Measurements from ENCODE around the gene SLITRK2.

The SLITRK2 gene

GRCh38 chrX:145823132-145823531 lies 5.5 kb downstream of the SLITRK2 start:
- no peak overlapping the region for H3K27ac ChIP-seq (ENCODE audit: low read length)
- H3K4me3 ChIP-seq (ENCODE audit: low read length): no peak overlapping the region
- H3K36me3 ChIP-seq (ENCODE audit: control insufficient read depth, low read depth, low read length): no peaks in the 10 kb centered on the region
- H3K9me3 ChIP-seq (ENCODE audit: control insufficient read depth, low read depth, low read length): peaks cover 66% of the 10 kb centered on the region
- H3K9ac ChIP-seq (ENCODE audit: low read length): no peak overlapping the region
- H3K4me1 ChIP-seq (ENCODE audit: control insufficient read depth, low read depth, low read length): no peaks in the 10 kb centered on the region
- H3K27me3 ChIP-seq (ENCODE audit: control insufficient read depth, insufficient read depth, low read length): no peaks in the 10 kb centered on the region

GRCh38 chrX:145825896-145826295 lies 8.3 kb downstream of the SLITRK2 start:
- H3K27ac ChIP-seq (ENCODE audit: low read length): no peak overlapping the region
- no peaks in the 10 kb centered on the region for H3K4me1 ChIP-seq (ENCODE audit: control insufficient read depth, low read depth, low read length)
- H3K9ac ChIP-seq (ENCODE audit: low read length): no peak overlapping the region
- H3K9me3 ChIP-seq (ENCODE audit: control insufficient read depth, low read depth, low read length): peaks cover 66% of the 10 kb centered on the region
- no peaks in the 10 kb centered on the region for H3K36me3 ChIP-seq (ENCODE audit: control insufficient read depth, low read depth, low read length)
- no peaks in the 10 kb centered on the region for H3K27me3 ChIP-seq (ENCODE audit: control insufficient read depth, insufficient read depth, low read length)
- no peak overlapping the region for H3K4me3 ChIP-seq (ENCODE audit: low read length)

- no peaks in the 10 kb centered on the region for H3K27me3 ChIP-seq (ENCODE audit: control insufficient read depth, insufficient read depth, low read length)
- H3K9me3 ChIP-seq (ENCODE audit: control insufficient read depth, low read depth, low read length): peaks cover 67% of the 10 kb centered on the region
- H3K4me1 ChIP-seq (ENCODE audit: control insufficient read depth, low read depth, low read length): no peaks in the 10 kb centered on the region
- no peak overlapping the region for H3K9ac ChIP-seq (ENCODE audit: low read length)
- H3K4me3 ChIP-seq (ENCODE audit: low read length): no peak overlapping the region
- no peak overlapping the region for H3K27ac ChIP-seq (ENCODE audit: low read length)
- H3K36me3 ChIP-seq (ENCODE audit: control insufficient read depth, low read depth, low read length): no peaks in the 10 kb centered on the region
Observed at GRCh38 chrX:145826466-145826865, 8.8 kb downstream of the SLITRK2 start.

- Histone ChIP-seq H3K9me3 (ENCODE audit: control insufficient read depth, low read depth, low read length) (peaks cover 75% of the 10 kb centered on the region), H3K9ac (ENCODE audit: low read length) (no peak overlapping the region), H3K4me3 (ENCODE audit: low read length) (no peak overlapping the region), H3K27me3 (ENCODE audit: control insufficient read depth, insufficient read depth, low read length) (no peaks in the 10 kb centered on the region), H3K27ac (ENCODE audit: low read length) (no peak overlapping the region), H3K4me1 (ENCODE audit: control insufficient read depth, low read depth, low read length) (no peaks in the 10 kb centered on the region), H3K36me3 (ENCODE audit: control insufficient read depth, low read depth, low read length) (no peaks in the 10 kb centered on the region)
Observed at GRCh38 chrX:145832796-145833195, 15.2 kb downstream of the SLITRK2 start.

GRCh38 chrX:145840531-145840930 lies 22.9 kb downstream of the SLITRK2 start:
- no peak overlapping the region for H3K4me3 ChIP-seq (ENCODE audit: low read length)
- H3K36me3 ChIP-seq (ENCODE audit: control insufficient read depth, low read depth, low read length): no peaks in the 10 kb centered on the region
- H3K9me3 ChIP-seq (ENCODE audit: control insufficient read depth, low read depth, low read length): peaks cover 75% of the 10 kb centered on the region
- no peak overlapping the region for H3K9ac ChIP-seq (ENCODE audit: low read length)
- no peaks in the 10 kb centered on the region for H3K27me3 ChIP-seq (ENCODE audit: control insufficient read depth, insufficient read depth, low read length)
- H3K27ac ChIP-seq (ENCODE audit: low read length): no peak overlapping the region
- no peaks in the 10 kb centered on the region for H3K4me1 ChIP-seq (ENCODE audit: control insufficient read depth, low read depth, low read length)

- peaks cover 83% of the 10 kb centered on the region for H3K9me3 ChIP-seq (ENCODE audit: control insufficient read depth, low read depth, low read length)
- no peak overlapping the region for H3K27ac ChIP-seq (ENCODE audit: low read length)
- no peak overlapping the region for H3K4me3 ChIP-seq (ENCODE audit: low read length)
- no peaks in the 10 kb centered on the region for H3K27me3 ChIP-seq (ENCODE audit: control insufficient read depth, insufficient read depth, low read length)
- no peak overlapping the region for H3K9ac ChIP-seq (ENCODE audit: low read length)
- H3K4me1 ChIP-seq (ENCODE audit: control insufficient read depth, low read depth, low read length): no peaks in the 10 kb centered on the region
- H3K36me3 ChIP-seq (ENCODE audit: control insufficient read depth, low read depth, low read length): no peaks in the 10 kb centered on the region
Observed at GRCh38 chrX:145843146-145843904, 25.7 kb downstream of the SLITRK2 start.

GRCh38 chrX:145844886-145845285 lies 27.3 kb downstream of the SLITRK2 start:
- H3K36me3 ChIP-seq (ENCODE audit: control insufficient read depth, low read depth, low read length): no peaks in the 10 kb centered on the region
- no peak overlapping the region for H3K27ac ChIP-seq (ENCODE audit: low read length)
- H3K27me3 ChIP-seq (ENCODE audit: control insufficient read depth, insufficient read depth, low read length): no peaks in the 10 kb centered on the region
- no peak overlapping the region for H3K4me3 ChIP-seq (ENCODE audit: low read length)
- peaks cover 85% of the 10 kb centered on the region for H3K9me3 ChIP-seq (ENCODE audit: control insufficient read depth, low read depth, low read length)
- no peak overlapping the region for H3K9ac ChIP-seq (ENCODE audit: low read length)
- H3K4me1 ChIP-seq (ENCODE audit: control insufficient read depth, low read depth, low read length): no peaks in the 10 kb centered on the region

GRCh38 chrX:145848448-145848847 lies 30.8 kb downstream of the SLITRK2 start:
- Histone ChIP-seq H3K4me3 (ENCODE audit: low read length) (no peak overlapping the region), H3K9me3 (ENCODE audit: control insufficient read depth, low read depth, low read length) (peaks cover 87% of the 10 kb centered on the region), H3K36me3 (ENCODE audit: control insufficient read depth, low read depth, low read length) (no peaks in the 10 kb centered on the region), H3K4me1 (ENCODE audit: control insufficient read depth, low read depth, low read length) (no peaks in the 10 kb centered on the region), H3K27ac (ENCODE audit: low read length) (no peak overlapping the region), H3K27me3 (ENCODE audit: control insufficient read depth, insufficient read depth, low read length) (no peaks in the 10 kb centered on the region), H3K9ac (ENCODE audit: low read length) (no peak overlapping the region)

GRCh38 chrX:145848857-145849256 lies 31.2 kb downstream of the SLITRK2 start:
- peaks cover 88% of the 10 kb centered on the region for H3K9me3 ChIP-seq (ENCODE audit: control insufficient read depth, low read depth, low read length)
- no peak overlapping the region for H3K9ac ChIP-seq (ENCODE audit: low read length)
- no peaks in the 10 kb centered on the region for H3K36me3 ChIP-seq (ENCODE audit: control insufficient read depth, low read depth, low read length)
- H3K27ac ChIP-seq (ENCODE audit: low read length): no peak overlapping the region
- H3K27me3 ChIP-seq (ENCODE audit: control insufficient read depth, insufficient read depth, low read length): no peaks in the 10 kb centered on the region
- H3K4me3 ChIP-seq (ENCODE audit: low read length): no peak overlapping the region
- no peaks in the 10 kb centered on the region for H3K4me1 ChIP-seq (ENCODE audit: control insufficient read depth, low read depth, low read length)

GRCh38 chrX:145853181-145853580 lies 35.6 kb downstream of the SLITRK2 start:
- peaks cover 87% of the 10 kb centered on the region for H3K9me3 ChIP-seq (ENCODE audit: control insufficient read depth, low read depth, low read length)
- no peak overlapping the region for H3K9ac ChIP-seq (ENCODE audit: low read length)
- H3K36me3 ChIP-seq (ENCODE audit: control insufficient read depth, low read depth, low read length): no peaks in the 10 kb centered on the region
- H3K27me3 ChIP-seq (ENCODE audit: control insufficient read depth, insufficient read depth, low read length): no peaks in the 10 kb centered on the region
- H3K4me1 ChIP-seq (ENCODE audit: control insufficient read depth, low read depth, low read length): no peaks in the 10 kb centered on the region
- H3K27ac ChIP-seq (ENCODE audit: low read length): no peak overlapping the region
- no peak overlapping the region for H3K4me3 ChIP-seq (ENCODE audit: low read length)

GRCh38 chrX:145856181-145856580 lies 38.6 kb downstream of the SLITRK2 start:
- H3K4me1 ChIP-seq (ENCODE audit: control insufficient read depth, low read depth, low read length): no peaks in the 10 kb centered on the region

GRCh38 chrX:145861818-145862217 lies 44.2 kb downstream of the SLITRK2 start:
- Histone ChIP-seq H3K9ac (ENCODE audit: low read length) (no peak overlapping the region), H3K9me3 (ENCODE audit: control insufficient read depth, low read depth, low read length) (peaks cover 85% of the 10 kb centered on the region), H3K36me3 (ENCODE audit: control insufficient read depth, low read depth, low read length) (no peaks in the 10 kb centered on the region), H3K27ac (ENCODE audit: low read length) (no peak overlapping the region), H3K4me1 (ENCODE audit: control insufficient read depth, low read depth, low read length) (no peaks in the 10 kb centered on the region), H3K27me3 (ENCODE audit: control insufficient read depth, insufficient read depth, low read length) (no peaks in the 10 kb centered on the region), H3K4me3 (ENCODE audit: low read length) (no peak overlapping the region)

More at GRCh38 chrX:145856181-145856580, 38.6 kb downstream of the SLITRK2 start:
- H3K9me3 ChIP-seq (ENCODE audit: control insufficient read depth, low read depth, low read length): peaks cover 85% of the 10 kb centered on the region
- no peaks in the 10 kb centered on the region for H3K36me3 ChIP-seq (ENCODE audit: control insufficient read depth, low read depth, low read length)
- no peaks in the 10 kb centered on the region for H3K27me3 ChIP-seq (ENCODE audit: control insufficient read depth, insufficient read depth, low read length)
- H3K9ac ChIP-seq (ENCODE audit: low read length): no peak overlapping the region
- H3K4me3 ChIP-seq (ENCODE audit: low read length): no peak overlapping the region
- H3K27ac ChIP-seq (ENCODE audit: low read length): no peak overlapping the region
